Muscle layer of colon (tissue), 2 donors: Measurements from ENCODE around the gene ARHGAP10.

Experiments used
- H3K27ac ChIP-seq: one replicate; pipeline ENCODE4 v1.7.0; 2013; ENCODE audit warnings: low read depth, mild to moderate bottlenecking, low read length, moderate library complexity
- H3K27me3 ChIP-seq, 2 donors: one replicate each; pipeline ENCODE4 v1.7.0; 2013; ENCODE audit warnings: low read length in 2 of 2, mild to moderate bottlenecking in 2 of 2; ENCODE audit not compliant: insufficient read depth in 2 of 2, control insufficient read depth in 1 of 2
- H3K36me3 ChIP-seq: one replicate; pipeline ENCODE4 v1.7.0; 2013; ENCODE audit warnings: mild to moderate bottlenecking, low read length; ENCODE audit not compliant: insufficient read depth
- H3K4me1 ChIP-seq: one replicate; pipeline ENCODE4 v1.7.0; 2013; ENCODE audit warnings: mild to moderate bottlenecking, low read length; ENCODE audit not compliant: insufficient read depth
- H3K4me3 ChIP-seq, 2 donors: one replicate each; pipeline ENCODE4 v1.7.0; 2013; ENCODE audit warnings: low read length in 2 of 2, low read depth in 1 of 2, mild to moderate bottlenecking in 1 of 2, moderate library complexity in 1 of 2
- H3K9ac ChIP-seq: one replicate; pipeline ENCODE4 v1.7.0; 2013; ENCODE audit warnings: low read length
- H3K9me3 ChIP-seq: one replicate; pipeline ENCODE4 v1.7.0; 2013; ENCODE audit warnings: mild to moderate bottlenecking, low read length
- donor health status: abdominal sarcoma.
- donor health status: Adenocarcinoma of cecum.

ARHGAP10 gene

DNA sequence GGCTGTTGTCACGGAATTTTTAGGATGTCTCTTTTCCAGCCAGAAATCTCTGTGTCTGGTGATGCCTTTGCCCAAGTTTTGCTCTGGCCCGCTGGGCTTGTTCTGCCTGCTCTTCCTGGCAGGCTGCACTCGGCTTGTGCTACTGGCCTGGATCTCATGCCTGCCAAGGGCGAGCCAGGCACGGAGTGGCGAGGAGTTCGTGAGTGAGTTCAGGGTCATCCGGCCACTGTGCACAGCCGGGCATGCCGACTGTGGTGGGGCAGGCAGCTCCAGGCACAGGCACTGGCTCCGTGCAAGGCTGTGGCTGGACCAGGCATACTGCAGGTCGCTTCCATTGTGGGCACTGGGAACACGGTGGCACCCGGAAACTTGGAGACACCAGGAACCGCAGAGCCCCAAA, 129.1 kb downstream of the ARHGAP10 start:
- H3K27me3 ChIP-seq, result no peaks in the 10 kb centered on the region
- H3K9ac ChIP-seq, result no peak overlapping the region
- peaks cover 11% of the 10 kb centered on the region for H3K36me3 ChIP-seq
- peaks cover 46% of the 10 kb centered on the region for H3K4me1 ChIP-seq
- H3K9me3 ChIP-seq, result no peaks in the 10 kb centered on the region
- peak overlapping the region; percentile 37 for H3K27ac ChIP-seq
- H3K4me3 ChIP-seq, result no peak overlapping the region

DNA sequence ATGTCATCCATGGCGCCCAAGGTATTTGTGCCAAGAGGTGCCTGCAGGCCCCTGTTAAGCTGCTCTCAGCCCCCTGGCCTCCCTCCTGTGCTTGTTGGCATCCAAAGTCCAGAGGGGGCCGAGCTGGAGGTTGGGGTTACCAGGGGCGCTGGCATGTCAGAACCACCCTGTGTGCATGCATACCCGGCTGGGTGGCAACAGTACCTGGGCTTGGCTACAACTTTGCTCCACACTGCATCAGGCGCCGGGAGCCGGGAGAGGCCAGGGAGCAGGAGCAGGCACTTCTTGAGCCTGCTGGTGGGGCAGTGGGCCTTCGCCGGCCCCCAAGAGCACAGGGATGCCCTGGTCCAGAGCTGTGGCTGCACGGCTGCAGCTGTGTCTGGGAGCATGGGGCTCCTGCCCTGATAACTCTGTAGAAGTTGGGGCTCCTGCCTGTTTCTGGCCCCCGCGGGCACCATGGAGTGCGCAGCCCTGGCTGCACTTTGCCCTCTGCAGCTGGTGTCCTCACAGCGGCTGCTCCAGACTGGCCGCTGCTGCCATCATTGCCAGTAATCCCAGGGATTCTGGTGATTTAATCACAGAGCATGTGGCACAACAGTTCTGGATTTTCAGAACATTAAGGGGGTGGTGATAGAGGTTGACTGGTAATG, 130.3 kb downstream of the ARHGAP10 start:
- H3K9ac ChIP-seq, result no peak overlapping the region
- peaks cover 11% of the 10 kb centered on the region for H3K36me3 ChIP-seq
- H3K4me1 ChIP-seq, result peaks cover 54% of the 10 kb centered on the region
- no peak overlapping the region for H3K4me3 ChIP-seq
- H3K27ac ChIP-seq, result no peak overlapping the region
- no peaks in the 10 kb centered on the region for H3K27me3 ChIP-seq
- no peaks in the 10 kb centered on the region for H3K9me3 ChIP-seq

- Histone ChIP-seq H3K27ac (no peak overlapping the region), H3K4me1 (peaks cover 56% of the 10 kb centered on the region), H3K9ac (no peak overlapping the region), H3K36me3 (peaks cover 11% of the 10 kb centered on the region), H3K9me3 (no peaks in the 10 kb centered on the region), H3K4me3 (no peak overlapping the region), H3K27me3 (no peaks in the 10 kb centered on the region)
Observed at GRCh38 chr4:147863111-147863747, 131.3 kb downstream of the ARHGAP10 start.

GRCh38 chr4:147863808-147864472, 132.1 kb downstream of the ARHGAP10 start:
- Histone ChIP-seq H3K27me3 (no peaks in the 10 kb centered on the region), H3K9me3 (no peaks in the 10 kb centered on the region), H3K4me3 (no peak overlapping the region), H3K27ac (peak overlapping the region; percentile 23), H3K9ac (no peak overlapping the region), H3K4me1 (peaks cover 56% of the 10 kb centered on the region), H3K36me3 (peaks cover 11% of the 10 kb centered on the region)

GRCh38 chr4:147864607-147865006, 132.7 kb downstream of the ARHGAP10 start:
- Histone ChIP-seq H3K9me3 (no peaks in the 10 kb centered on the region), H3K36me3 (peaks cover 11% of the 10 kb centered on the region), H3K4me1 (peaks cover 56% of the 10 kb centered on the region), H3K27me3 (no peaks in the 10 kb centered on the region), H3K4me3 (no peak overlapping the region), H3K9ac (no peak overlapping the region), H3K27ac (peak overlapping the region; percentile 23)

- Histone ChIP-seq H3K27ac (peak overlapping the region; percentile 4), H3K4me1 (peaks cover 56% of the 10 kb centered on the region), H3K4me3 (no peak overlapping the region), H3K27me3 (no peaks in the 10 kb centered on the region), H3K9ac (no peak overlapping the region), H3K36me3 (peaks cover 11% of the 10 kb centered on the region), H3K9me3 (no peaks in the 10 kb centered on the region)
Observed at GRCh38 chr4:147865926-147866325, 134.0 kb downstream of the ARHGAP10 start.

- Histone ChIP-seq H3K4me3 (no peak overlapping the region), H3K9ac (no peak overlapping the region), H3K36me3 (peaks cover 4% of the 10 kb centered on the region), H3K27me3 (no peaks in the 10 kb centered on the region), H3K27ac (peak overlapping the region; percentile 4), H3K9me3 (no peaks in the 10 kb centered on the region), H3K4me1 (peaks cover 50% of the 10 kb centered on the region)
Observed at GRCh38 chr4:147866532-147867271, 134.8 kb downstream of the ARHGAP10 start.

DNA sequence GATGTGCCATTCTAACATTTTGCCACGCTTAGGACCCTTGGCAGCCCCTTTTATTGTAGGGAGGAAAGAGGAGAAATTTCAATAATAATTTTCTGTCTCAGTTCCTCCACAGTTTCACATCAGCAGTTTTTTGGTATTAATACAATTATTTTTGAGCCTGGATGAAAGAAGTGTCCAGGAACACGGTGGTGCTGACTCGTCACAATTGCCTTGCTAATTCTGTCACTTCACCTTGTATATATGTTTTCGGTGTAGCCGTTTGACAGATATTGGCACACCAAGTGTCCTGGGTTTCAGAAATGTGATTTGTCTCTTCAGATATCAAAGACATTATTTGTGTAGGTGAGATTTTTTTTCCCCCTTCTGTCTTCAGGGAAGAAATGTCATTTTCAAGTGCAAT, 142.2 kb downstream of the ARHGAP10 start:
- Histone ChIP-seq H3K27ac (no peak overlapping the region), H3K27me3 (no peaks in the 10 kb centered on the region), H3K4me1 (no peaks in the 10 kb centered on the region), H3K4me3 (no peak overlapping the region), H3K36me3 (peaks cover 27% of the 10 kb centered on the region), H3K9ac (no peak overlapping the region), H3K9me3 (no peaks in the 10 kb centered on the region)

DNA sequence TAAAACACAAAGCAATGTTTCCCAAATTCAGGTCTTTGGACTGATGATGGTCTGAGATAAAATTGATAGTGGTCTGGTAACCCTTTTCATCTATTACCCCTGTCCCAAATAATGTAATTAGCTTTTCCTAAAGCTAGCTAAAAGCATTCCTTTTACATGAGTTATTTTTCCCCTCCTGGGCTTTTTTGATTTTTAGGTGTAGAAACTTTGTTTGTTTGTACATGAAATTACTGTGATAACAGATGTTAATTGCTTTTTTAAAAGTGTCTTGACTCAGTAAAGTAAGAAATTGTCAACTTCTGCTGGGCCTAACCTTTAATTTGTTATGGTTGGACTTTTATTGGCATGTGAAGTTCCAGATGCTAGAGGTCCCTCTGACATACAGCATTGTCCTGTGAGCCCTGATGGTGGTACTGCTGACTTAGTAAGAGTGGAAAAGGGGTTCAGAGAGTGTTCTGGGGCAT, 145.5 kb downstream of the ARHGAP10 start:
- H3K36me3 ChIP-seq, result peaks cover 40% of the 10 kb centered on the region
- H3K27ac ChIP-seq, result no peak overlapping the region
- no peak overlapping the region for H3K9ac ChIP-seq
- H3K4me3 ChIP-seq, result no peak overlapping the region
- no peaks in the 10 kb centered on the region for H3K9me3 ChIP-seq
- no peaks in the 10 kb centered on the region for H3K4me1 ChIP-seq
- no peaks in the 10 kb centered on the region for H3K27me3 ChIP-seq

- Histone ChIP-seq H3K36me3 (peaks cover 38% of the 10 kb centered on the region), H3K4me1 (no peaks in the 10 kb centered on the region), H3K27me3 (no peaks in the 10 kb centered on the region), H3K27ac (no peak overlapping the region), H3K9me3 (no peaks in the 10 kb centered on the region), H3K4me3 (no peak overlapping the region), H3K9ac (no peak overlapping the region)
Observed at GRCh38 chr4:147879676-147880075, 147.8 kb downstream of the ARHGAP10 start.

DNA sequence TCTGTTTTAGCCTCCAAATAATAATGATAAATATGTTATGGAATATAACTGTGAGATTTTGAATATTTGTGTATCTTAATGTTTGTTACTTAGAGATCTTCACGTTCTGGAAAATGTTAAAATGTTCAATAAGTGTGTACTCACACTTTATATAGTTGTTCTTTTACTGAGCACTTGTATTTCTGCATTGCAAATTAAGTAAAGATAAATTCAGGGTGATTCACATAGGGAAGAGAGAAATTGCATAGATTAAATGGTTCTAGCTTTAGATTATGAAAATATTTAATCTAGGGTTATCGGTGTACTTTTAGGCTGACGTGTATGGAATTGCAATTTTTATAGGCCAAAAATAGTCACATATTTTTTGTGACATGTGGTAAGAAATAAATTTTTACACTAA, 148.6 kb downstream of the ARHGAP10 start:
- no peaks in the 10 kb centered on the region for H3K4me1 ChIP-seq
- H3K27ac ChIP-seq, result no peak overlapping the region
- H3K4me3 ChIP-seq, result no peak overlapping the region
- peaks cover 34% of the 10 kb centered on the region for H3K36me3 ChIP-seq
- no peaks in the 10 kb centered on the region for H3K27me3 ChIP-seq
- no peak overlapping the region for H3K9ac ChIP-seq
- no peaks in the 10 kb centered on the region for H3K9me3 ChIP-seq
